ENCODE measurements around the gene PIP5K1B.

The PIP5K1B gene

GRCh38 chr9:69012696-69013381, 307.8 kb downstream of the PIP5K1B start:
- H3K36me3 ChIP-seq (ENCODE audit: insufficient read depth, insufficient read length, low read length), result no peaks in the 10 kb centered on the region
- no peak for DNase-seq (ENCODE audit: low read depth, low spot score)

GRCh38 chr9:69013382-69013727, 308.3 kb downstream of the PIP5K1B start:
- Histone ChIP-seq H3K4me1 (ENCODE audit: insufficient read depth, insufficient read length) (peaks cover 2% of the 10 kb centered on the region), H3K9me3 (ENCODE audit: insufficient read depth, low read length) (peaks cover 6% of the 10 kb centered on the region; the same call in 1 of the 2 replicates), H3K27me3 (ENCODE audit: insufficient read depth, insufficient read length) (no peaks in the 10 kb centered on the region), H3K4me3 (ENCODE audit: insufficient read length, low read depth) (no peak overlapping the region), H3K36me3 (ENCODE audit: insufficient read depth, insufficient read length, low read length) (no peaks in the 10 kb centered on the region), H3K9ac (ENCODE audit: insufficient read length, low read depth) (no peak overlapping the region)
- DNase-seq (ENCODE audit: low read depth, low spot score), result no peak
- TF ChIP-seq YY1 (IDR thresholded peaks at IDR 0.05; ENCODE audit: insufficient read depth, insufficient read length) (no peak), SUZ12 (IDR thresholded peaks at IDR 0.05; ENCODE audit: extremely low read depth, insufficient read depth, insufficient read length) (no peak), ZNF274 (IDR thresholded peaks at IDR 0.05; ENCODE audit: low read depth, low read length) (no peak)

More at GRCh38 chr9:69012696-69013381, 307.8 kb downstream of the PIP5K1B start:
- Histone ChIP-seq H3K27me3 (ENCODE audit: insufficient read depth, insufficient read length) (no peaks in the 10 kb centered on the region), H3K4me1 (ENCODE audit: insufficient read depth, insufficient read length) (peaks cover 2% of the 10 kb centered on the region), H3K9me3 (ENCODE audit: insufficient read depth, low read length) (peaks cover 6% of the 10 kb centered on the region; the same call in 1 of the 2 replicates), H3K9ac (ENCODE audit: insufficient read length, low read depth) (no peak overlapping the region), H3K4me3 (ENCODE audit: insufficient read length, low read depth) (no peak overlapping the region)
- no peak for TF ChIP-seq ZNF274 (IDR thresholded peaks at IDR 0.05; ENCODE audit: low read depth, low read length)

- Histone ChIP-seq H3K9me3 (ENCODE audit: insufficient read depth, low read length) (peaks cover 6% of the 10 kb centered on the region; the same call in 1 of the 2 replicates), H3K27me3 (ENCODE audit: insufficient read depth, insufficient read length) (no peaks in the 10 kb centered on the region), H3K9ac (ENCODE audit: insufficient read length, low read depth) (no peak within 1 kb of the TSS)
Observed at GRCh38 chr9:69014013-69014412, 309.0 kb downstream of the PIP5K1B start, which contains the start of gene PRKACG. PRKACG (minus strand) TSS chr9:69014113; CDS start chr9:69014092, 21 bp downstream.

GRCh38 chr9:69016191-69017096, 311.4 kb downstream of the PIP5K1B start:
- no peaks in the 10 kb centered on the region for H3K27me3 ChIP-seq (ENCODE audit: insufficient read depth, insufficient read length)
- TF ChIP-seq SUZ12 (IDR thresholded peaks at IDR 0.05; ENCODE audit: extremely low read depth, insufficient read depth, insufficient read length) (no peak), YY1 (IDR thresholded peaks at IDR 0.05; ENCODE audit: insufficient read depth, insufficient read length) (no peak), ZNF274 (IDR thresholded peaks at IDR 0.05; ENCODE audit: low read depth, low read length) (no peak)
- DNase-seq (ENCODE audit: low read depth, low spot score), result no peak

More at GRCh38 chr9:69014013-69014412, 309.0 kb downstream of the PIP5K1B start, which contains the start of gene PRKACG:
- DNase-seq (ENCODE audit: low read depth, low spot score), result no peak
- no peak within 1 kb of the TSS for H3K4me3 ChIP-seq (ENCODE audit: insufficient read length, low read depth)
- TF ChIP-seq SUZ12 (IDR thresholded peaks at IDR 0.05; ENCODE audit: extremely low read depth, insufficient read depth, insufficient read length) (no peak), ZNF274 (IDR thresholded peaks at IDR 0.05; ENCODE audit: low read depth, low read length) (no peak), YY1 (IDR thresholded peaks at IDR 0.05; ENCODE audit: insufficient read depth, insufficient read length) (no peak)
- peaks cover 2% of the 10 kb centered on the region for H3K4me1 ChIP-seq (ENCODE audit: insufficient read depth, insufficient read length)
- no peaks in the 10 kb centered on the region for H3K36me3 ChIP-seq (ENCODE audit: insufficient read depth, insufficient read length, low read length)

GRCh38 chr9:69018737-69019136, 313.7 kb downstream of the PIP5K1B start:
- no peaks in the 10 kb centered on the region for H3K36me3 ChIP-seq (ENCODE audit: insufficient read depth, insufficient read length, low read length)
- no peak for DNase-seq (ENCODE audit: low read depth, low spot score)
- H3K9me3 ChIP-seq (ENCODE audit: insufficient read depth, low read length), result peaks cover 1% of the 10 kb centered on the region; the same call in 1 of the 2 replicates
- peaks cover 2% of the 10 kb centered on the region for H3K4me1 ChIP-seq (ENCODE audit: insufficient read depth, insufficient read length)
- H3K9ac ChIP-seq (ENCODE audit: insufficient read length, low read depth), result no peak overlapping the region
- H3K4me3 ChIP-seq (ENCODE audit: insufficient read length, low read depth), result no peak overlapping the region
- TF ChIP-seq YY1 (IDR thresholded peaks at IDR 0.05; ENCODE audit: insufficient read depth, insufficient read length) (no peak), SUZ12 (IDR thresholded peaks at IDR 0.05; ENCODE audit: extremely low read depth, insufficient read depth, insufficient read length) (no peak), ZNF274 (IDR thresholded peaks at IDR 0.05; ENCODE audit: low read depth, low read length) (no peak)
- no peaks in the 10 kb centered on the region for H3K27me3 ChIP-seq (ENCODE audit: insufficient read depth, insufficient read length)

More at GRCh38 chr9:69016191-69017096, 311.4 kb downstream of the PIP5K1B start:
- no peak overlapping the region for H3K4me3 ChIP-seq (ENCODE audit: insufficient read length, low read depth)
- no peak overlapping the region for H3K9ac ChIP-seq (ENCODE audit: insufficient read length, low read depth)
- no peaks in the 10 kb centered on the region for H3K36me3 ChIP-seq (ENCODE audit: insufficient read depth, insufficient read length, low read length)
- H3K4me1 ChIP-seq (ENCODE audit: insufficient read depth, insufficient read length), result peaks cover 2% of the 10 kb centered on the region
- H3K9me3 ChIP-seq (ENCODE audit: insufficient read depth, low read length), result peaks cover 6% of the 10 kb centered on the region; the same call in 1 of the 2 replicates

- no peaks in the 10 kb centered on the region for H3K27me3 ChIP-seq (ENCODE audit: insufficient read depth, insufficient read length)
- H3K4me3 ChIP-seq (ENCODE audit: insufficient read length, low read depth), result no peak overlapping the region
- H3K36me3 ChIP-seq (ENCODE audit: insufficient read depth, insufficient read length, low read length), result no peaks in the 10 kb centered on the region
- H3K9ac ChIP-seq (ENCODE audit: insufficient read length, low read depth), result no peak overlapping the region
- TF ChIP-seq ZNF274 (IDR thresholded peaks at IDR 0.05; ENCODE audit: low read depth, low read length), result no peak
- no peak for TF ChIP-seq YY1 (IDR thresholded peaks at IDR 0.05; ENCODE audit: insufficient read depth, insufficient read length)
- no peak for TF ChIP-seq SUZ12 (IDR thresholded peaks at IDR 0.05; ENCODE audit: extremely low read depth, insufficient read depth, insufficient read length)
- DNase-seq (ENCODE audit: low read depth, low spot score), result no peak
- H3K4me1 ChIP-seq (ENCODE audit: insufficient read depth, insufficient read length), result peaks cover 2% of the 10 kb centered on the region
- no peaks in the 10 kb centered on the region for H3K9me3 ChIP-seq (ENCODE audit: insufficient read depth, low read length)
Observed at GRCh38 chr9:69019808-69020207, 314.8 kb downstream of the PIP5K1B start.

All from NT2/D1 (cell line).